ENCODE data around the gene ARFGEF3.

Gene ARFGEF3

DNA sequence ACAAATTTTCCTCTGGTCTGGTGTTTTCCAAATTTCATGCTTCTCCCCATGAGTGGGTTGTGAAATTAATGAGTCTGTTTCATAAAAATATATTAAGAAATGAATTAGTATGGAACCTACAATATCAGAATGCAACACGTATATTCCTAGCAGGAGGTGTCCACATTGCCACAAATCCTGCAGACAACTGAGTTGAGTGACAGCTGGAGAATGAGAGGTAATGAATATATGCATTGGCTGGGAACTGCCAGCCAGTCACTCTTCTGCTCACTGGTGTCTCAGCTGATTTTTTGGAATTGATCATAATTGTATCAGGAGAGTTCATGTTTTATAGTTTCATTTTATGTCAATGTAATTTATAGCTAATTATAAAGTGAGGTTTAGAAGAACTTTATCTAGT, 6.3 kb upstream of the ARFGEF3 start:
- TF ChIP-seq, protein P1, sequence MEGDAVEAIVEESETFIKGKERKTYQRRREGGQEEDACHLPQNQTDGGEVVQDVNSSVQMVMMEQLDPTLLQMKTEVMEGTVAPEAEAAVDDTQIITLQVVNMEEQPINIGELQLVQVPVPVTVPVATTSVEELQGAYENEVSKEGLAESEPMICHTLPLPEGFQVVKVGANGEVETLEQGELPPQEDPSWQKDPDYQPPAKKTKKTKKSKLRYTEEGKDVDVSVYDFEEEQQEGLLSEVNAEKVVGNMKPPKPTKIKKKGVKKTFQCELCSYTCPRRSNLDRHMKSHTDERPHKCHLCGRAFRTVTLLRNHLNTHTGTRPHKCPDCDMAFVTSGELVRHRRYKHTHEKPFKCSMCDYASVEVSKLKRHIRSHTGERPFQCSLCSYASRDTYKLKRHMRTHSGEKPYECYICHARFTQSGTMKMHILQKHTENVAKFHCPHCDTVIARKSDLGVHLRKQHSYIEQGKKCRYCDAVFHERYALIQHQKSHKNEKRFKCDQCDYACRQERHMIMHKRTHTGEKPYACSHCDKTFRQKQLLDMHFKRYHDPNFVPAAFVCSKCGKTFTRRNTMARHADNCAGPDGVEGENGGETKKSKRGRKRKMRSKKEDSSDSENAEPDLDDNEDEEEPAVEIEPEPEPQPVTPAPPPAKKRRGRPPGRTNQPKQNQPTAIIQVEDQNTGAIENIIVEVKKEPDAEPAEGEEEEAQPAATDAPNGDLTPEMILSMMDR (IDR thresholded peaks at IDR 0.05; ENCODE audit: control insufficient read depth, insufficient read depth, low read depth, low read length, missing control alignments): no peak
- no peak overlapping the region for H3K4me3 ChIP-seq (ENCODE audit: control insufficient read depth, low read depth, low read length)
- DNase-seq (ENCODE audit: low read depth): no peak

DNA sequence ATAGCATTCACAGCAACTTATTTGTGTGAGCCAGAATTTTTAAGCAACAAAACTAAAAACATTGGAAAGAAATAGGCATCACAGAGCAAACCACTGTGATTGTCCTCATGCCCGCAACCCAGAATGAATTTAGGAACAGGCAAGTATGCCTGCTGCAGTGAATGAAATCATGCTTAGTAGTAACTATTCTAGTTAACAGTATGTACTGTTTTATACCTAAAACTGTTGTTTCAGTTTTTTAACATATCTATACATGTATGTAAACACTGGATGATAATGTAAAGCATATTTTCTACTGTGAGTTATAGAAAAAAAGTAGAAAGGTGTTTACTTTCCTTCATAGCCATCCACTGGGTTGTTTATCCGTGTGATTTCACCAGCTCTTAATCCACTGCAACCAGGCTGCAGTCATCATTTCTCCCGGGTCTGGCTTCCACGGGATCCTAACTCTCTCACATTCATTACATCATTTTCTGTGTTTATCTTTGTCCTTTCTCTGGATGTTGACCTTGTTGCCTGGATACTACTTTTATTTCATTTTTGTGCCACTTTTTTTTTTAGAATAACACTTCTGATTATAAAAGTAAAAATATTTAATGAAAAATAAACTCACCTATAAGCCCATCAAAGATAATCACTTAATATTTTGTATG, 3.6 kb upstream of the ARFGEF3 start:
- H3K4me3 ChIP-seq (ENCODE audit: control insufficient read depth, low read depth, low read length): no peak overlapping the region
- TF ChIP-seq, protein P1 (IDR thresholded peaks at IDR 0.05; ENCODE audit: control insufficient read depth, insufficient read depth, low read depth, low read length, missing control alignments): no peak
- DNase-seq (ENCODE audit: low read depth): no peak

DNA sequence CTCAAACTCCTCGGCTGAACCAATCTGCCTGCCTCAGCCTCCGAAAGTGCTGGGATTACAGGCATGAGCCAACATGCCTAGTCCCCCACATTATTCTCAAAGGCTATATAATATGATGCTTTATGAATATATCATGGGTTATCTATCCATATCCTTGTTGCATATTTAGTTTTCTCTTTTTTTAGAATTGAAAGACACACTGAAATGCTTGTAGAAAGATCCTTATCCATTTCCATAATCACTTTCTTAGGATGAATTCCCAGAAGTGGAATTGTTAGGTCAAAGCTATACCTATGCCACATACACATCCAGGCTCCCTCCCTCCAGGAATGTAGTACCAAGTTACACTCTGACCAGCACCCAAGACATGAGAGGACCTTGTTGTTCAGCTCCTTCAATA, 2.5 kb upstream of the ARFGEF3 start:
- no peak overlapping the region for H3K4me3 ChIP-seq (ENCODE audit: control insufficient read depth, low read depth, low read length)
- TF ChIP-seq, protein P1 (IDR thresholded peaks at IDR 0.05; ENCODE audit: control insufficient read depth, insufficient read depth, low read depth, low read length, missing control alignments): no peak
- DNase-seq (ENCODE audit: low read depth): no peak

DNA sequence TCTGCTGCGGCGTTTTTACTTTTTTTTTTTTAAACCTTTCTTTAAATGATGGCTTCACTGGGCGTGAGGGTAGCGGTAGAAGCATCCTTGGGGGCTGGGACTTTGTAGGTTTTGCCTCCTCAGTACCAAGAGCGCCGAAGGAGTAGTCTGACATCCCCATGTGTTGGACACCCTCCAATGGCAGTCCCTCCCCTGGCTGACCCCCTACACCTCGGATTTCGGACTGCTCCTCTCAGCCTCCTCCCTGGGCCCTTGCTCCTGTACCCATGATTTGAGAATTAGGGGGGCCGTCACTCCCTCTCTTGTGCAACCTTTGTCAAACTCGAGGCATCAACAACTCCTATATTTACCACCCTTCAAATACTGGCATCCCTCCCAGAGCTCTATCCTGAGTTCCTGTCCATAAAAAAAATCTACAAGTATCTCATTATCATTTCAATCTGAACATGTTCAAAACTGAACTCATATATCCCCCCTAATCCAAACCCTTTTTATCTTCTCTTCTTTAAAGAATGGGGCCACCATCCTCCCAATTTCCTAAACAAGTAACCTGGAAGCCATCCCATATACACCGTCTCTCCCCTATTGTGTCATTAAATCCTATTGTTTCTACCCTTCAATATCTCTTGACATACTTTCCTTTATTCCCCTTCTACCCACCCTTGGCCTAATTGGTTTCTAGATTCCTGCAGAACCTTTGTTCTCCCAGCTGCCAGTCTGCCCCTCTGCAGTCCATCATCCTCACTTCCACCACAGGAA, 1.2 kb upstream of the ARFGEF3 start:
- H3K4me3 ChIP-seq (ENCODE audit: control insufficient read depth, low read depth, low read length): no peak overlapping the region
- TF ChIP-seq, protein P1 (IDR thresholded peaks at IDR 0.05; ENCODE audit: control insufficient read depth, insufficient read depth, low read depth, low read length, missing control alignments): no peak
- no peak for DNase-seq (ENCODE audit: low read depth)

DNA sequence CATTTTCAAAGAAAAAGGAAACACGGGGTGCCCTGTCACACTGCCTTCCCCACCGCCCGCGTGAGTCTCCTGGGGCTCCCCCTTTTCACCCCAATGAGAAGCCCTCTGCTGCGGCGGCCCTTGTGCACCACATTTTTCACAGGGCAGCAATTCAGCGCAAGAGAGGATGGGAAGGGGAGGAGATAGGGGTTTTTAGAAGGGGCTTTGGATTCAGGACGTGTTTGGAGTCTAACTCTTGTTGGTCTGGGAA, 726 bp upstream of the ARFGEF3 start:
- no peak for DNase-seq (ENCODE audit: low read depth)
- TF ChIP-seq, protein P1 (IDR thresholded peaks at IDR 0.05; ENCODE audit: control insufficient read depth, insufficient read depth, low read depth, low read length, missing control alignments): no peak
- H3K4me3 ChIP-seq (ENCODE audit: control insufficient read depth, low read depth, low read length): no peak overlapping the region

DNA sequence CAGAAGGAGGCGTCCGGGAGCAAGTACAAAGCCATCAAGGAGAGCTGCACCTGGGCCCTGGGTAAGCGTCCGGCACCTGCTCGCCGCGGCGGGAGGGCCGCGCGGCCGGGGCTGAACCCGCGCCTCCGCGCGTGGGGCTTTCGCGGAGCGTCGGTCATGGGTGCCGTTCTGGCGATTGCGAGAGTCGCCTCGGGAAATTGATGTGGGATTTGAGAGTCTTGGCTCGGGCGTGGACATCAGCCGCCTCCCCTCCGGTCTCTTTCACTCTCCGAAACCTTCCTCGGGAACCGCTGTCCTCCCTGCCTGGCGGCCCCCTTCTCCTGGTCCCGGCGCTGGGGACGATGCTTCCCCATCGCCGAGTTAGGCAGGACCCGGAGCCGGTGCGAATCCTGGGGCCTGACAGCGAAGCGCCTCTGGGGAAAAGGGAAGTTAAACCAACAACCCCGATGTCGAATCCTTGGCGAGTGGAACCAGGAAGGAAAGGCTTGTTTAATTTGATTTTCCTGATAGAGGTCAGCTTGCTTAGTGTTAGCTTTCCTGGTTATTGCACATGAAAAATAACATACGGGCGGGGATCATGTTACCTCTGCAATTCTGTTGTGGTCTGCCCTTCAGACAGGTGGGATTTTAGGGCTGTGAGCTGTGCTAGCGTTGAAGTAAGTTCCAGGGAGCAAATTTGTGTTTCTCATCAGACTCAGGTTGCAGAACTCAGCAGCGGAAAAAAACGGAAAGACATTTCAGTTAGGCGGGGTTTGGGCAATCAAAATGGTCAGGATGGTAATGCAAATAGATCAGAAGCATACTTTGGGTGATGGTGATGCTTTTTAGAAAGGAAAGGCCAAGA, 594 bp downstream of the ARFGEF3 start:
- DNase-seq (ENCODE audit: low read depth): no peak
- H3K4me3 ChIP-seq (ENCODE audit: control insufficient read depth, low read depth, low read length): peak overlapping the region; percentile 44
- TF ChIP-seq, protein P1 (IDR thresholded peaks at IDR 0.05; ENCODE audit: control insufficient read depth, insufficient read depth, low read depth, low read length, missing control alignments): no peak
